NCI-H1417 (cell line): ENCODE data around the gene LAMTOR1.
A peak's percentile ranks its signal among the peaks of the same experiment; 100 is the strongest.

Experiments used
- DNase-seq, 3 experiments: peaks; one replicate each; lab custom pipeline; 2025; lab: John Stamatoyannopoulos, UW

LAMTOR1 gene

GRCh38 chr11:72119198-72119597, 16.1 kb upstream of the LAMTOR1 start:
- no peak for DNase-seq

- DNase-seq: no peak
These were observed 13.1 kb upstream of the LAMTOR1 start for GRCh38 chr11:72116019-72116755.

DNA sequence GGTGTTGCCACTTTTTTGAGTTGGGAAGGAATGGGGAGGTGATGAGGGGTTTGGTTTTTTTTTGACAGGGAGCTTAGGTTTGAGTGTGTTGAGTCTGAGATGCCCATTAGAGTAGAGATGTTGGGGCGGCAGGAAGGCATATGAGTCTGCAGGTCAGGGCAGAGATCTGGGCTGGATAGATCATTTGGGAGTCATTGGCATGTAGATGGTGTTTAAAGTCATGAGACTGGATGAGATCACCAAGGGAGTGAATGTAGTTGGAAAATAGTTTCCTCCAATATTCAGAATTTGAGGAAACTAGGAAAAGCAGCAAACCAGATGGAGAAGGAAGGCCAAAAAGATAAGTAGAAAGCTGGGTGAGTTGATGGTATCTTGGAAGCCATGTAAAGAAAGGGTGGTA, 11.5 kb upstream of the LAMTOR1 start:
- DNase-seq: no peak

DNA sequence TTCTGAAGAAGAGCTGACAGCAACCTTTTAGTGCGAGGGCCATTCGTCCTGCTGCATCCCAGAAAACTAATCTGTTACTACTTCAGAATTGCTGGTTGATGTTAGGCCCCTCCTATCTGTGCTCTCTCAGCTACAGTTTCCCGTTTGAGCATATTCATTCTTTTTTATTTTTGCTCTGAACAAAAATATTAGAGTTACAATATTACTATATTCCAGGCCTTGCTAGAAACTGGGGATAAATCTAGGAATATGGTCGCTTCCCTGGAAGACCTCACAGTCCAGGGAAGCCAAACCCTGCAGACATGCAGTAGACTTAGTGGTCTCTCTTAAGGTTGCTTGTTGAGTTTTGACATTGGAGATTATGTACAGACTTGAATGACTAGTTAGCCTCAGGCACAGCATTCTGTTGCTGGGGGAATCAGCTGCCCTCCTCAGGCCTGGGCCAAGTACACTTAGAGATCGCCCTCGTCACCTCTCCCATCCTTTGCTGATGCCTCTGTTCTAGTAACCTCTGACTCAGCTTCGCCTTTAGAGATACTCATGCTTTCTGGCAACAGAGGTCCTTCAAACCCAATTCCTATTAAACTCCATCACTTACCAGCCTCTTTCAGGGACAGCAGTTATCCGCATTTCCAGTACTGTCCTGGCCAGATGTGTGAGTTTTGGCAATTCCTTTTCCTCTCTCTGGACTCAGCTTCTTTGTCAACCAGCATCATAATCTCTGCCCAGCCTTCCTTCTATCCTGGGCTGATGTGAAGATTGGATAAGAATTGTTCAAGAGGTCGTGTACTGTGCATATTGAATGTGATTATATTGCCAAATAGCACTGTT, 10.1 kb upstream of the LAMTOR1 start:
- DNase-seq: peak in 1 of 3 experiments; percentile 45

- DNase-seq: peak; percentile 99 to 100 (median 100)
These were observed 9.3 kb upstream of the LAMTOR1 start, which contains the start of gene ANAPC15 for GRCh38 chr11:72112143-72112977. TSS of gene ANAPC15 (minus strand) at chr11:72112695. CDS start at chr11:72111276, 1,419 bp downstream.

- no peak for DNase-seq
These were observed 8.4 kb upstream of the LAMTOR1 start for GRCh38 chr11:72111300-72112142.

- no peak for DNase-seq
These were observed 2.8 kb upstream of the LAMTOR1 start, which contains the start of gene TOMT for GRCh38 chr11:72105888-72106287. TSS of gene TOMT (plus strand) at chr11:72105924. CDS start at chr11:72105952, 28 bp downstream.

DNA sequence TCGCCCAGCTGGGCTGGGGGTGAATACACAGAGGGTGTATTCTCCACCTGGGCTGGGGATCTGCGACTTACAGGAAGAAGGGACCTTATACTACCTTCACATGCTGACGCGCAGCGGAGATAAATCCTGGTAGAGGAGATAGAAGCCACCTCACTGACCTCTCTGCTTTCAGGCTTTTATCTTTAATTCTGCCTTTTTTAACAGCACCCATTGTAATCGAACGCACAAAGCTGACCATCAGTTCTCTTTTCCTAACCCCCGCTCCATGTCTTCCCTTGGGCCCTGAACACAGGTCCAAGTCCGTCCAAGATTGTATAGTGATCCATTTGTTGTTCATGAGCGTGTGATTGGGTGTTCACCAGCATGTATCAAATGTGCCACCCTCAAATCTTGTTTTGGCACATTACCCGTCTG, 664 bp upstream of the LAMTOR1 start:
- DNase-seq: no peak

- no peak for DNase-seq
These were observed 509 bp downstream of the LAMTOR1 start for GRCh38 chr11:72102631-72102945.

GRCh38 chr11:72102162-72102561, 935 bp downstream of the LAMTOR1 start:
- DNase-seq: no peak

DNA sequence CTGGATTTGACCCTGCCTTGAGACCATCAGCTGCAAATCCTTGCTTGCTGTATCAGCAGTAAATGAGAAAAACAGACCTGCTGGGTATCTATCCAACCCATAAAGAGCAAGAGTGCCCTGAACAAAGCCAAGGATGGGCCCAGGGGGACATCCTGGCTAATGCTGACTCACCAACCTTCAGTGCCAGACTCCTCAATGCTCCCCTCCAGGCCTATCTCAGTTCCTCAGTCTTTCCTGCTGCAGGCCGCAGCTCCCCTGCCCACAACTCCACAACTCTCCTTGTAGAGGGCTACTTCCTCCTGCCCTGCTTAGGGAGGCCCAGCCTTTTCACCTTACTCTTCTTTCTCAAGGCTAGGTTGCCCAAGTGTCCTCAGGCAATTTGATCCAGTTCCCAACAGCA, 2.6 kb downstream of the LAMTOR1 start:
- no peak for DNase-seq

GRCh38 chr11:72100009-72100408, 3.1 kb downstream of the LAMTOR1 start:
- no peak for DNase-seq

GRCh38 chr11:72098741-72099140, 4.4 kb downstream of the LAMTOR1 start:
- no peak for DNase-seq

- DNase-seq: peak; percentile 16 to 80 (median 59)
These were observed 11.8 kb downstream of the LAMTOR1 start for GRCh38 chr11:72091292-72091691.

- DNase-seq: no peak
These were observed 14.9 kb downstream of the LAMTOR1 start for GRCh38 chr11:72088076-72088808.

DNA sequence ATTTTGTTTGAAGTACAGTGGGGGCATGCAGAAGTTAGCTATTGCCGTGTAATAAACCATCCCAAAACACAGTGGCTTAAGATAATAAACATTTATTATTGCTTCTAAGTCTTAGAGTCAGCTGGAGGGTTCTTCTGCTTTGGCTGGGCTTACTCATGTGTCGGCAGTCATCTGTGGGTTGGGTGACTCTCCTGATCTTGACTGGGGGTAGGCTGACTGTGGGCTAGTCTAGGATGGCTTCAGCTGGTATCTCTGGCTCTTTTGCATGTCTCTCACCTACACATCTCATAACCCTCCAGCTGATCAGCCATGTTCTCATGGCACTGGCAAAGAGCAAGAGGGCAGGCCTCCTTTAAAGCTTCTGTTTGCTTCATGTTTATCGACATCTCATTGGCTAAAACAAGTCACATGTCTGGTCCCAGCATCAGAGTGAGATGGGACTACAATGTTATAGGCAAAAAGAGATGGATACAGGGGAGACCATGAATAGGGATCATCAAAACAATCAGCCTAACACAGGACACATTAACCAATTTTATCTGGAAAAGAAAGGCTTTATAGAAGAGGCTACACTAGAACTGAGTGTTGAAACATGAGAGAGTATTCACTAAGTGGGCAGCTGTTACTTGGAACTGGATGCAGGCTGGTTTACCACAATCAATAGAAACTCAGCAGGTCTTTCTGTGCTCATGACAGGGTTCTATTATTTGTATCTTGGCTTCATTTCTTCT, 17.3 kb downstream of the LAMTOR1 start:
- peak in 1 of 3 experiments; percentile 56 for DNase-seq

GRCh38 chr11:72084965-72085364, 18.1 kb downstream of the LAMTOR1 start:
- DNase-seq: no peak

DNA sequence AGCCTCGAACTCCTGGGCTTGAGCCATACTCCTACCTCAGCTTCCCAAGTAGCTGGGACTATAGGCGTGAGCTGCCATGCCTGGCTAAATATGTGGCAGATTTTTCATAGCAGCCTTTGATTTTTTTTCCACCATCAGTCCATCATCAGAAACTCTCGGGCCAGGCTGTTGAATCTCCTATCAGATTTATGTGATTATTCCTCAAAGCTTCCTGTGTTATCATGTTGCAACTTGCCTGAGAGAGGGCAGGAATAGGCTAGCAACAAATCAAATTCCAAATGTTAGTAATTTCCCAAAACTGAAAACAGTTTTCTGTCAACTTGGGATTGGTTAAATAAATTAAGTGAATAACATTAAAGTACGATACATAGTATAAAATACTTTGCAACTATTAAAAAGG, 19.0 kb downstream of the LAMTOR1 start:
- DNase-seq: no peak

GRCh38 chr11:72083414-72083813, 19.7 kb downstream of the LAMTOR1 start:
- DNase-seq: peak in 1 of 3 experiments; percentile 43
